Right lobe of liver (tissue), 6 donors: ENCODE results near the gene PSMB10. TPM values are rescaled to one million over a fixed set of nuclear protein-coding genes. Genes with fewer than 3 reads are reported as not detected.

Experiments
- ATAC-seq, 4 donors: fragments of 200-7000 bp; cut with Tn5 transposase; one replicate each; pipeline ENCODE4 v1.9.1; 2020; ENCODE audit warnings: mild to moderate bottlenecking in 4 of 4, moderate library complexity in 4 of 4
- DNase-seq, 3 donors: peaks; one replicate each; pipeline ENCODE4 v3.0.0-alpha.2; 2020
- H3K27ac ChIP-seq, 3 donors: fragments of 200-600 bp; one replicate each; pipeline ENCODE4 v1.8.0; 2022
- H3K27me3 ChIP-seq, 2 donors: fragments of 200-600 bp; one replicate each; pipeline ENCODE4 v1.8.0; 2022
- H3K36me3 ChIP-seq, 4 donors: fragments of 200-600 bp; sonication (generic) in 1 of 4; one replicate each; pipeline versions ENCODE4 v1.5.1 to v1.8.0; 2017 to 2022; ENCODE audit warnings: control low read depth in 1 of 4
- H3K4me1 ChIP-seq, 4 donors: fragments of 200-600 bp; sonication (generic) in 1 of 4; one replicate each; pipeline versions ENCODE4 v1.5.1 to v1.8.0; 2017 to 2022; ENCODE audit warnings: control low read depth in 1 of 4
- H3K4me3 ChIP-seq, 3 donors: fragments of 200-600 bp; one replicate each; pipeline ENCODE4 v1.8.0; 2022
- H3K9me3 ChIP-seq, 4 donors: fragments of 200-600 bp; sonication (generic) in 1 of 4; one replicate each; pipeline versions ENCODE4 v1.5.1 to v1.8.0; 2017 to 2022; ENCODE audit warnings: control low read depth in 1 of 4
- POLR2A ChIP-seq: fragments of 450-650 bp; IDR thresholded peaks from one replicate; pipeline ENCODE4 v1.6.1; 2017; ENCODE audit warnings: antibody characterized with exemption, mild to moderate bottlenecking
- WGBS: methylation state at CpG from one replicate; pipeline ENCODE4 v1.1.6; 2018; ENCODE audit warnings: low coverage, low lambda C conversion rate; ENCODE audit not compliant: insufficient coverage; ENCODE audit errors: missing lambda C conversion rate; 5-methylcytosine and 5-hydroxymethylcytosine counted together
- intact Hi-C, 2 donors: fragments of 100-400 bp; cut with DNase I; formaldehyde crosslinking; loops; one replicate each; pipeline versions ENCODE4 v1.11.2 to v1.14.1; 2022
- long read RNA-seq: library from polyadenylated mRNA; unstranded; transcript quantifications from one replicate; pipeline ENCODE4 v2.0.0, GENCODE V29; 2019
- total RNA-seq, 6 experiments: library from RNA; depleted of rRNA in 2 of 6; stranded (reverse); fragments of >200 nt in 2 of 6; fragmentation: NEBNext Ultra II Directional in 3 of 6; extraction: Animal tissue kit (Norgen Biotek cat#: 25700) in 3 of 6; gene quantifications; one replicate each; pipeline versions ENCODE4 v1.1.0 to v1.2.4, GENCODE V29; 2016 to 2023
- TF ChIP-seq, protein P1 (sequence below), 4 donors: fragments of 200-600 bp in 3 of 4; fragments of 450-650 bp in 1 of 4; IDR thresholded peaks; one replicate each; pipeline versions ENCODE4 v1.5.1 to v1.8.0; 2016 to 2022; ENCODE audit warnings: antibody characterized with exemption in 4 of 4, mild to moderate bottlenecking in 2 of 4
- donor health status: DM: no; HTN: yes; CAD: no.
- donor health status: DM: no; HTN: no; CAD: no.
- donor health status: DM: no; HTN: no; CAD: no.
- donor health status: DM: no; HTN: yes; CAD: no.
- donor health status: DM: no; HTN: yes; CAD: no.

PSMB10 gene
- total RNA-seq, result 10 to 100 TPM; 19.0 to 39.6 (median 22.7) TPM
- long read RNA-seq, transcript PSMB10-201 (8 exons, 1,218 nt), result major isoform, 5 of 7 reads
- long read RNA-seq, partial matches to known transcripts, result 0 of 7 reads
- long read RNA-seq, other reads (novel, unspliced or antisense), result 1 of 7 reads

DNA sequence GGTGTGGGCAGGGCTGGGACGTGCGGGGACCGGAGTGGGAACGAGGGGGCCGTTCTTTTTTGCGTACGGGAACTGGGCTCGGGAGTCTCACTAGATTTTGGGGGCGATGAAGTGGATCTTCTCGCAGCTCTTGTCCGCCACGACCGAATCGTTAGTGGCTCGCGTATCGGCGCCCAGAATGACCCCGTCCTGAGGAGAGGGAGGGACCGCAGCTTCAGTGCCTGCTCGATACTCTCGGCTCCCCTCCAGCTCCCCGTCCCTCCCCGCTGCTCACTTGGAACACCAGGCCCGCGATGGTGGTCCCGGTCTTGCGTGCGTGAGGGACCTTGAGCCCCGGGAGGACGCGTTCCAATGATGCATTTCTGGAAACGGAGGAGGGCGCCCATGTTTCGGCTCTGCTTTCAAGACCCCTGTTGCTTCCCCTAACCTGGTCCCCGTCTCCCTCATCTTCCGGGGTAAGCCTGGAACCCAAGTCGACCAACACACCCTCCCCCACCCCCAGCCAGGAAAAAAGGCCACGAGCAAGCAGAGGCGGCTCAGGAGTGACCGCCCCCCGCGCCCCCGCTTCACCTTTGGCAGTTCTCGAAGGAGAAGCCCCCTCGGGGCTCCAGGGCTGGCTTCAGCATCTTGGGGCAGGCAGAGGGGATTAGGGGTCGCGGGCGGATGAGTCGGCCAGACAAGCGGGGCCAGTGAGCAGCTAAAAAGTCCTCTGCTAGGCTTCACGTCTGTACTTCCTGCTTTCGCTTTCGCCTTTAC is at the start of gene PSMB10:
Gene PSMB10 (minus strand): TSS at position 727 of the 756 bp plus-strand sequence. CDS start 101 bp downstream, at position 626.
- DNase-seq (peak; percentile 66 to 74 (median 72)), ATAC-seq (peak; percentile 35 to 49 (median 46))
- under 1% methylated on average over 33 of the region's 54 CpGs for WGBS
- Histone ChIP-seq H3K27ac (peak within 1 kb of the TSS; percentile 87 to 96 (median 93)), H3K4me3 (peak within 1 kb of the TSS; percentile 83 to 97 (median 92)), H3K27me3 (no peaks in the 10 kb centered on the region), H3K4me1 (peaks cover 0 to 35% (median 3%) of the 10 kb centered on the region in 4 donors), H3K36me3 (peaks cover 0 to 4% (median 0%) of the 10 kb centered on the region in 4 donors), H3K9me3 (no peaks in the 10 kb centered on the region)
- no peak for TF ChIP-seq POLR2A
- TF ChIP-seq, protein P1, sequence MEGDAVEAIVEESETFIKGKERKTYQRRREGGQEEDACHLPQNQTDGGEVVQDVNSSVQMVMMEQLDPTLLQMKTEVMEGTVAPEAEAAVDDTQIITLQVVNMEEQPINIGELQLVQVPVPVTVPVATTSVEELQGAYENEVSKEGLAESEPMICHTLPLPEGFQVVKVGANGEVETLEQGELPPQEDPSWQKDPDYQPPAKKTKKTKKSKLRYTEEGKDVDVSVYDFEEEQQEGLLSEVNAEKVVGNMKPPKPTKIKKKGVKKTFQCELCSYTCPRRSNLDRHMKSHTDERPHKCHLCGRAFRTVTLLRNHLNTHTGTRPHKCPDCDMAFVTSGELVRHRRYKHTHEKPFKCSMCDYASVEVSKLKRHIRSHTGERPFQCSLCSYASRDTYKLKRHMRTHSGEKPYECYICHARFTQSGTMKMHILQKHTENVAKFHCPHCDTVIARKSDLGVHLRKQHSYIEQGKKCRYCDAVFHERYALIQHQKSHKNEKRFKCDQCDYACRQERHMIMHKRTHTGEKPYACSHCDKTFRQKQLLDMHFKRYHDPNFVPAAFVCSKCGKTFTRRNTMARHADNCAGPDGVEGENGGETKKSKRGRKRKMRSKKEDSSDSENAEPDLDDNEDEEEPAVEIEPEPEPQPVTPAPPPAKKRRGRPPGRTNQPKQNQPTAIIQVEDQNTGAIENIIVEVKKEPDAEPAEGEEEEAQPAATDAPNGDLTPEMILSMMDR (IDR thresholded peaks at IDR 0.05), result no peak
- intact Hi-C loops, result no loop called here

DNA sequence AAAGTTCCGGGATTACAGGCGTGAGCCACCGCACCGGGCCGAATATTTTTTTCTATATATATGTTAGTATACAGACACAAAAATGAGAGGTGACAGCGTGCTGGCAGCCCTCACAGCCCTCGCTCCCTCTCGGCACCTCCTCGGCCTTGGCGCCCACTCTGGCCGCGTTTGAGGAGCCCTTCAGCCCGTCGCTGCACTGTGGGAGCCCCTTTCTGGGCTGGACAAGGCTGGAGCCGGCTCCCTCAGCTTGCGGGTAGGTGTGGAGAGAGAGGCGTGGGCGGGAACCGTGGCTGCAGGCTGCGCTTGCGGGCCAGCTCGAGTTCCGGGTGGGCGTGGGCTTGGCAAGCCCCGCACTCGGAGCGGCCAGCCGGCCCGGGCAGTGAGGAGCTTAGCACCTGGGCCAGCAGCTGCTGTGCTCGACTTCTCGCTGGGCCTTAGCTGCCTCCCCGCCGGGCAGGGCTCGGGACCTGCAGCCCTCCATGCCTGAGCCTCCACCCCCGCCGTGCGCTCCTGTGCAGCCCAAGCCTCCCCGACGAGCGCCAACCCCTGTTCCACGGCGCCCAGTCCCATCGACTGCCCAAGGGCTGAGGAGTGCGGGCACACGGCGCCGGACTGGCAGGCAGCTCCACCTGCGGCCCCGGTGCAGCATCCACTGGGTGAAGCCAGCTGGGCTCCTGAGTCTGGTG is 45.5 kb upstream of the PSMB10 start:
- WGBS, result 93% methylated on average over 5 of the region's 49 CpGs

DNA sequence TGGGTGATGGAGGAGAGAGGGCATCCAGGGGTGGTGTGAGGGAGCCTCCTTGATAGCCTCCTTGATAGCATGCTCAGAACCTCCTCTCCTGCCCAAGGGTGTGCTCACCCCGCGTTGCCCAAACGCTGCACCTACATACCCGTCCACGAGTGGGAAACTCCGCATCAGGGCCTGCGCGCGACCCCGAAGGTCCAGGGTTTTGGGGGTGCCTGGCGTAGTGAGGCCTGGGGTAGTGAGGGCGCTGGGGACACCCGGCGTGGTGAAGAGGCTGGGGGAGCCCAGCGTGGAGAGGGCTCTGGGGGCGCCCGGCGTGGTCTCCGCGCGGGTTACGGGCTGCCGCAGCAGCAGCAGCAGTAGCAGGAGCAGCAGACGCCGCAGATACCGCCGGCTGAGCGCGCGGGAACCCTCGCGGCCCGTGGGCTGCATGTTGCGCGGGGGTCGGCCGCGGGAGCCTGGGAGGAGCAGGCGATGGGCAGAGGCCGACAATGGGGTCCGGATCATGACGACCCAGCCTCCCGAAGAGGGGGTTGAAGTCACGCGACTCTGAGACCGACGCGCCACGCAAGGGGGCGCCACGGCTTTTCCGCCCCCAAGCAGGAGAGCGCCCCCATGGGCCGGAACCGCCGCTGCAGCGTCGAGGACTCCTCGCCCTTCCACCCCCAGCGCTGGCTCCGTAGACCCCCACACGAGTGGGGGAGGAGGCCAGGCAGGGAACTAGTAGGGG is 43.5 kb upstream of the PSMB10 start, which contains the start of gene DPEP3:
Gene DPEP3 (minus strand): TSS at position 545 of the 724 bp plus-strand sequence. CDS start 119 bp downstream, at position 426.
- ATAC-seq, result no peak
- no peaks in the 10 kb centered on the region for H3K9me3 ChIP-seq
- TF ChIP-seq POLR2A, result no peak
- TF ChIP-seq, protein P1 (IDR thresholded peaks at IDR 0.05), result peak in 3 of 4 donors; percentile 3 to 15 (median 7)
- H3K27me3 ChIP-seq, result no peaks in the 10 kb centered on the region
- H3K27ac ChIP-seq, result no peak within 1 kb of the TSS
- 49% methylated on average over 25 of the region's 62 CpGs for WGBS
- DNase-seq, result no peak
- no peaks in the 10 kb centered on the region for H3K4me1 ChIP-seq
- intact Hi-C loops, result no loop called here
- H3K4me3 ChIP-seq, result no peak within 1 kb of the TSS
- H3K36me3 ChIP-seq, result no peaks in the 10 kb centered on the region

More for the DNA sequence above, 45.5 kb upstream of the PSMB10 start:
- no peaks in the 10 kb centered on the region for H3K9me3 ChIP-seq
- TF ChIP-seq POLR2A, result no peak
- TF ChIP-seq, protein P1 (IDR thresholded peaks at IDR 0.05), result no peak
- H3K4me1 ChIP-seq, result no peaks in the 10 kb centered on the region
- intact Hi-C loops, result no loop called here
- H3K27me3 ChIP-seq, result no peaks in the 10 kb centered on the region
- H3K36me3 ChIP-seq, result no peaks in the 10 kb centered on the region
- no peak overlapping the region for H3K27ac ChIP-seq
- H3K4me3 ChIP-seq, result no peak overlapping the region
- ATAC-seq, result no peak
- peak in 1 of 3 donors; percentile 43 for DNase-seq

DNA sequence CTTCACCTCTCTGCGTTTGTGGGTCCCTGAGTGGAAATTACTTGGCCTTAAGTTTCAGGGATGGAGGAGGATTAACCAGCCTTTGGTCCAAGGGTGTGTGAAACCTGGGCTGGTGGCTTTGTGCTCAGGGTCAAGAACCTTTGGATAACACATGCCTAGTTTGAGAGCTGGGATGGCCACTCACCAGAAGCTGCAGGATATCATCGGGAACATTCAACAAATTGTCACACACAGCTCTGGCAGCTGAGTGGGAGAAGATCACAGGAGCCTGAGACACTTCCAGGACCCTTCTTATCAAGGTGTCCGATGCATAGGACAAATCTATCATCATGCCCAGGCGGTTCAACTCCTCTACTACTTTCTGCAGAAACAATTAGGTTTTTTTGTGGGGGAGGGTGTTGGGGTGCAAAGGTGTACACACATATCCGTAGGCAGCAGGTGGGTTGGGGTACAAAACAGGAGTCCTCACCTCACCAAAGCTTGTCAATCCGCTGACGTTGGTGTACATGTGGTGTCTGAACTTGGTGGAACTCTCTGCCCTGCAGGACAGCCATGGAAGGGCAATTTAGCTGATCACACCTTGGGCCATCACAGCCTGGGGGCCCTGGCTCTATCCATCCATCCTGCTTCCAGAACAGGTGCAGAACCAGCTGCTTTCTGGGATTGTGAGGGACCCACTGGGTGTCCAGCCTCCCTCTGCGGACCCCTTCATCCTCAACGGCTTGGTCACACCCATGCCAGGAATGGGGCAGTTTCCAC is 41.0 kb upstream of the PSMB10 start:
- no peak overlapping the region for H3K27ac ChIP-seq
- ATAC-seq (no peak), DNase-seq (no peak)
- H3K36me3 ChIP-seq, result no peaks in the 10 kb centered on the region
- TF ChIP-seq, protein P1 (IDR thresholded peaks at IDR 0.05), result no peak
- TF ChIP-seq POLR2A, result no peak
- H3K9me3 ChIP-seq, result no peaks in the 10 kb centered on the region
- no peaks in the 10 kb centered on the region for H3K27me3 ChIP-seq
- 60% methylated on average over 1 of the region's 9 CpGs for WGBS
- no peaks in the 10 kb centered on the region for H3K4me1 ChIP-seq
- H3K4me3 ChIP-seq, result no peak overlapping the region
- intact Hi-C loops, result no loop called here
